IPS-NIHi7 (cell line): ENCODE measurements around the gene PDE3A.

ENCODE experiments used
- DNase-seq: peaks from one replicate; pipeline ENCODE4 v3.0.0; 2012; ENCODE audit warnings: mixed read lengths; ENCODE audit errors: extremely low spot score

The PDE3A gene

GRCh38 chr12:20494851-20495250 is 126.5 kb downstream of the PDE3A start:
- DNase-seq: no peak

- DNase-seq: no peak
Measured at GRCh38 chr12:20495997-20496396, 127.7 kb downstream of the PDE3A start.

GRCh38 chr12:20497707-20498106 is 129.4 kb downstream of the PDE3A start:
- no peak for DNase-seq

- no peak for DNase-seq
Measured at GRCh38 chr12:20501958-20502357, 133.6 kb downstream of the PDE3A start.

GRCh38 chr12:20503858-20504257 is 135.5 kb downstream of the PDE3A start:
- no peak for DNase-seq

- DNase-seq: no peak
Measured at GRCh38 chr12:20505056-20505455, 136.7 kb downstream of the PDE3A start.

GRCh38 chr12:20507056-20507455 is 138.7 kb downstream of the PDE3A start:
- no peak for DNase-seq

- no peak for DNase-seq
Measured at GRCh38 chr12:20507711-20508110, 139.4 kb downstream of the PDE3A start.

GRCh38 chr12:20508359-20508758 is 140.0 kb downstream of the PDE3A start:
- no peak for DNase-seq

- no peak for DNase-seq
Measured at GRCh38 chr12:20508962-20509361, 140.6 kb downstream of the PDE3A start.

- no peak for DNase-seq
Measured at GRCh38 chr12:20510811-20511210, 142.5 kb downstream of the PDE3A start.

- DNase-seq: no peak
Measured at GRCh38 chr12:20513189-20513588, 144.9 kb downstream of the PDE3A start.

- DNase-seq: no peak
Measured at GRCh38 chr12:20514598-20514997, 146.3 kb downstream of the PDE3A start.

GRCh38 chr12:20520532-20520931 is 152.2 kb downstream of the PDE3A start:
- DNase-seq: no peak

GRCh38 chr12:20523658-20524057 is 155.3 kb downstream of the PDE3A start:
- no peak for DNase-seq

GRCh38 chr12:20524113-20524512 is 155.8 kb downstream of the PDE3A start:
- DNase-seq: no peak

GRCh38 chr12:20525064-20525610 is 156.8 kb downstream of the PDE3A start:
- DNase-seq: no peak

- DNase-seq: no peak
Measured at GRCh38 chr12:20527417-20528163, 159.3 kb downstream of the PDE3A start.

- DNase-seq: no peak
Measured at GRCh38 chr12:20528208-20528607, 159.9 kb downstream of the PDE3A start.

GRCh38 chr12:20546267-20546666 is 177.9 kb downstream of the PDE3A start:
- no peak for DNase-seq

GRCh38 chr12:20547816-20548575 is 179.7 kb downstream of the PDE3A start:
- no peak for DNase-seq

GRCh38 chr12:20548611-20549010 is 180.3 kb downstream of the PDE3A start:
- no peak for DNase-seq
